CD8-positive, alpha-beta memory T cell (primary cell): ENCODE measurements around the gene GSDMA. TPM values are rescaled to one million over a fixed set of nuclear protein-coding genes. Genes with fewer than 3 reads are reported as not detected.

Experiments used
- CTCF ChIA-PET: fragments of 350-600 bp; sonication (Branson Sonifier 250); formaldehyde crosslinking; loops from one replicate; lab custom pipeline; 2021; ENCODE audit warnings: antibody characterized with exemption; lab: Charles Lee
- POLR2A ChIA-PET: fragments of 350-600 bp; sonication (Branson Sonifier 250); formaldehyde crosslinking; loops from one replicate; lab custom pipeline; 2021; ENCODE audit warnings: antibody characterized with exemption; lab: Charles Lee
- DNase-seq, 5 donors: peaks; one replicate each; pipeline versions ENCODE4 v3.0.0 to v3.0.0-alpha.2; 2020 to 2022; ENCODE audit warnings: mixed read lengths in 1 of 5
- H3K27ac ChIP-seq: one replicate; pipeline ENCODE4 v1.7.0; 2013; ENCODE audit warnings: low read depth, mild to moderate bottlenecking, low read length, moderate library complexity
- H3K27me3 ChIP-seq: 2 replicates; pipeline ENCODE4 v1.7.0; 2013; ENCODE audit warnings: low read length, mild to moderate bottlenecking; ENCODE audit not compliant: insufficient read depth, poor library complexity, severe bottlenecking
- H3K36me3 ChIP-seq: 2 replicates; pipeline ENCODE4 v1.7.0; 2013; ENCODE audit warnings: mild to moderate bottlenecking, low read length, moderate library complexity; ENCODE audit not compliant: insufficient read depth
- H3K4me1 ChIP-seq: 2 replicates; pipeline ENCODE4 v1.7.0; 2013; ENCODE audit warnings: mild to moderate bottlenecking, low read length, moderate library complexity; ENCODE audit not compliant: insufficient read depth
- H3K4me3 ChIP-seq: 2 replicates; pipeline ENCODE4 v1.7.0; 2013; ENCODE audit warnings: mild to moderate bottlenecking, low read length
- H3K9me3 ChIP-seq: 2 replicates; pipeline ENCODE4 v1.7.0; 2013; ENCODE audit warnings: mild to moderate bottlenecking, low read length
- H3K27ac Mint-ChIP-seq, 8 donors: one replicate each; pipeline ENCODE4 v1.8.0; 2020 to 2021; ENCODE audit warnings: mixed read lengths in 8 of 8, mild to moderate bottlenecking in 6 of 8, inconsistent platforms in 3 of 8, moderate library complexity in 3 of 8
- H3K27me3 Mint-ChIP-seq, 2 donors: one replicate each; pipeline ENCODE4 v1.8.0; 2020 to 2021; ENCODE audit warnings: mixed read lengths in 2 of 2, mild to moderate bottlenecking in 1 of 2, moderate library complexity in 1 of 2
- H3K36me3 Mint-ChIP-seq, 3 donors: one replicate each; pipeline ENCODE4 v1.8.0; 2020 to 2021; ENCODE audit warnings: mixed read lengths in 3 of 3, inconsistent platforms in 1 of 3, mild to moderate bottlenecking in 1 of 3
- H3K4me1 Mint-ChIP-seq, 3 donors: one replicate each; pipeline ENCODE4 v1.8.0; 2020 to 2021; ENCODE audit warnings: mixed read lengths in 3 of 3, inconsistent platforms in 1 of 3, mild to moderate bottlenecking in 1 of 3
- H3K4me3 Mint-ChIP-seq, 7 donors: one replicate each; pipeline ENCODE4 v1.8.0; 2020 to 2021; ENCODE audit warnings: mixed read lengths in 7 of 7, mild to moderate bottlenecking in 6 of 7, moderate library complexity in 4 of 7, inconsistent platforms in 2 of 7
- H3K9me3 Mint-ChIP-seq, 5 donors: one replicate each; pipeline ENCODE4 v1.8.0; 2020 to 2022; ENCODE audit warnings: mixed read lengths in 5 of 5, mild to moderate bottlenecking in 3 of 5, moderate library complexity in 2 of 5, inconsistent platforms in 1 of 5
- polyA plus RNA-seq: library from polyadenylated mRNA; unstranded; fragments of 300-500 nt; fragmentation: Illumina TruSeq; gene quantifications from one replicate; pipeline ENCODE4 v1.2.3, GENCODE V29; 2021
- total RNA-seq, 2 experiments: library from RNA; stranded (reverse); gene quantifications; one replicate each; pipeline ENCODE4 v1.2.3, GENCODE V29; 2021

GSDMA gene
- total and polyA plus RNA-seq, 3 experiments from 2014 or later = 0.14 TPM; not detected in 2

DNA sequence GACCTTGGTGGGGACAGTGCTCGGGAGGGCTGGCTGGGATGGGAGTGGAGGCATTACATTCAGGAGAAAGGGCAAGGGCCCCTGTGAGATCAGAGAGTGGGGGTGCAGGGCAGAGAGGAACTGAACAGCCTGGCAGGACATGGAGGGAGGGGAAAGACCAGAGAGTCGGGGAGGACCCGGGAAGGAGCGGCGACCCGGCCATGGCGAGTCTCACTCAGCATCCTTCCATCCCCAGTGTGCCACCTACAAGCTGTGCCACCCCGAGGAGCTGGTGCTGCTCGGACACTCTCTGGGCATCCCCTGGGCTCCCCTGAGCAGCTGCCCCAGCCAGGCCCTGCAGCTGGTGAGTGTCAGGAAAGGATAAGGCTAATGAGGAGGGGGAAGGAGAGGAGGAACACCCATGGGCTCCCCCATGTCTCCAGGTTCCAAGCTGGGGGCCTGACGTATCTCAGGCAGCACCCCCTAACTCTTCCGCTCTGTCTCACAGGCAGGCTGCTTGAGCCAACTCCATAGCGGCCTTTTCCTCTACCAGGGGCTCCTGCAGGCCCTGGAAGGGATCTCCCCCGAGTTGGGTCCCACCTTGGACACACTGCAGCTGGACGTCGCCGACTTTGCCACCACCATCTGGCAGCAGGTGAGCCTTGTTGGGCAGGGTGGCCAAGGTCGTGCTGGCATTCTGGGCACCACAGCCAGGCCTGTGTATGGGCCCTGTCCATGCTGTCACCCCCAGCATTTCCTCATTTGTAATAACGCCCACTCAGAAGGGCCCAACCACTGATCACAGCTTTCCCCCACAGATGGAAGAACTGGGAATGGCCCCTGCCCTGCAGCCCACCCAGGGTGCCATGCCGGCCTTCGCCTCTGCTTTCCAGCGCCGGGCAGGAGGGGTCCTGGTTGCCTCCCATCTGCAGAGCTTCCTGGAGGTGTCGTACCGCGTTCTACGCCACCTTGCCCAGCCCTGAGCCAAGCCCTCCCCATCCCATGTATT, 53.5 kb downstream of the GSDMA start:
- Mint-ChIP-seq H3K27ac (no peak overlapping the region), H3K36me3 (peaks cover 0 to 25% (median 4%) of the 10 kb centered on the region in 3 donors), H3K4me1 (peaks cover 4 to 15% (median 6%) of the 10 kb centered on the region in 3 donors), H3K4me3 (peak overlapping the region in 1 of 7 donors; percentile 65), H3K27me3 (peaks cover 2 to 5% of the 10 kb centered on the region in 2 donors), H3K9me3 (no peaks in the 10 kb centered on the region)
- no peaks in the 10 kb centered on the region for H3K9me3 ChIP-seq
- no peak overlapping the region for H3K4me3 ChIP-seq
- no peak overlapping the region for H3K27ac ChIP-seq
- no peaks in the 10 kb centered on the region for H3K27me3 ChIP-seq
- ChIA-PET CTCF (interaction anchor here (0.9 to 5.6 kb wide), 8 partner anchors 10 to 173 kb away, joined by 3 to 63 read pairs (median 3); no protein-coding TSS in a partner anchor), POLR2A (interaction anchor here (0.6 kb wide), 1 partner anchor 50 kb away, joined by 3 read pairs; no protein-coding TSS in a partner anchor)
- no peak for DNase-seq
- H3K36me3 ChIP-seq = peaks cover 6% of the 10 kb centered on the region
- peaks cover 4% of the 10 kb centered on the region for H3K4me1 ChIP-seq

GRCh38 chr17:40017422-40018080, 54.7 kb downstream of the GSDMA start:
- H3K27me3 Mint-ChIP-seq = peaks cover under 1 to 2% of the 10 kb centered on the region in 2 donors
- POLR2A ChIA-PET = interaction anchor here (0.8 kb wide), 1 partner anchor 9 kb away, joined by 3 read pairs; no protein-coding TSS in a partner anchor

DNA sequence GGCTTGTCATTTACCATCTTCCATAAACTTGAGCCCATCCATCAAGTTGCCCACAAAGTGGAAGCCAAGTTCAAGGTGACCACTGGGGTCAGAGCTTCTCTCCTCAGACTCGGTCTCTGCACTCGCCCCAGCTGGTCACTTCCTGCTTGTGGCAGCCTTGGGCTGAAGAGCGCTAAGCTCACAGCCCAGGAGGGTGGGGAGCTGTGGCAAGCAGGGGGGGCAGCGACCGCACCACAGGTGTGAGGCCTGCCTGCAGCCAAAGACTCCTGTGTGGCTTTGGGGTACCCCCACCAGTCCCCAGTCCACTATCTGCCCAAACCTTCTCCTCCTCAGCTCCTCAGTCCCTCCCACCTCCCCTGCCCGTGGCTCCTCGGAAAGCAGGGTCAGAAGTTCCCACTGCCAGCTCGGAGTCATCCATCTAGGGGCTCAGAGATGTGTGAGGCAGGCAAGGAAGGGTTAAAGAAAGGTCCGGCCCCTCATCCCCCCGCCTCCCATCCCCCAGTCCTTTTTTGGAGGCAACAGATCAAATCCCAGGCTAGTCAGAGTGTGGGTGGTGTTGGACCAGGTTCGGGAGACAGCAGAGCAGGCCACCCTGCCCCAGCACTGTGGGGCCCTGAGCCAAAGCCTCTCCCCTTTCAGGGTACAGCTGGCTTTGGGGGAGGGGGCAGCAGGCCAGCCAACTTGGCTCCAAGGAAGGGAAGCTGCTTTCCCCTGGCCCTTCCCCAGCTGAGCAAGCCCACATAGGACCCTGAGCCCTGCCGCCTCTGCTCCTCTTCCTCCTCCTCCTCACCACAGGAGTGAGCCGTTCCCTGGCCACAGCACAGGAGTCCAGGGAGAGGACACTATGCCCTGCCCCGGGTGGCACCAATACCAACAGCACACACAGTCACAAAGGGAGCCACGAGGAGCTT, 55.7 kb downstream of the GSDMA start:
- Mint-ChIP-seq H3K27ac (peak overlapping the region in 1 of 8 donors; percentile 80), H3K36me3 (peaks cover 0 to 45% (median 5%) of the 10 kb centered on the region in 3 donors)
- CTCF ChIA-PET = interaction anchor here (1.4 kb wide), 1 partner anchor 8 kb away, joined by 7 read pairs; no protein-coding TSS in a partner anchor

More at GRCh38 chr17:40017422-40018080, 54.7 kb downstream of the GSDMA start:
- CTCF ChIA-PET = interaction anchor here (1.0 to 5.6 kb wide), 6 partner anchors 9 to 172 kb away, joined by 3 to 63 read pairs (median 8); no protein-coding TSS in a partner anchor
- H3K36me3 ChIP-seq = peaks cover 6% of the 10 kb centered on the region
- peaks cover 4% of the 10 kb centered on the region for H3K4me1 ChIP-seq
- no peaks in the 10 kb centered on the region for H3K27me3 ChIP-seq
- H3K9me3 ChIP-seq = no peaks in the 10 kb centered on the region
- no peak for DNase-seq
- H3K4me3 ChIP-seq = no peak overlapping the region
- Mint-ChIP-seq H3K36me3 (peaks cover 0 to 37% (median 5%) of the 10 kb centered on the region in 3 donors), H3K27ac (peak overlapping the region in 3 of 8 donors; percentile 38 to 80 (median 47)), H3K4me1 (peaks cover 4 to 6% (median 4%) of the 10 kb centered on the region in 3 donors), H3K9me3 (no peaks in the 10 kb centered on the region), H3K4me3 (peak overlapping the region in 1 of 7 donors; percentile 13)
- H3K27ac ChIP-seq = no peak overlapping the region

DNA sequence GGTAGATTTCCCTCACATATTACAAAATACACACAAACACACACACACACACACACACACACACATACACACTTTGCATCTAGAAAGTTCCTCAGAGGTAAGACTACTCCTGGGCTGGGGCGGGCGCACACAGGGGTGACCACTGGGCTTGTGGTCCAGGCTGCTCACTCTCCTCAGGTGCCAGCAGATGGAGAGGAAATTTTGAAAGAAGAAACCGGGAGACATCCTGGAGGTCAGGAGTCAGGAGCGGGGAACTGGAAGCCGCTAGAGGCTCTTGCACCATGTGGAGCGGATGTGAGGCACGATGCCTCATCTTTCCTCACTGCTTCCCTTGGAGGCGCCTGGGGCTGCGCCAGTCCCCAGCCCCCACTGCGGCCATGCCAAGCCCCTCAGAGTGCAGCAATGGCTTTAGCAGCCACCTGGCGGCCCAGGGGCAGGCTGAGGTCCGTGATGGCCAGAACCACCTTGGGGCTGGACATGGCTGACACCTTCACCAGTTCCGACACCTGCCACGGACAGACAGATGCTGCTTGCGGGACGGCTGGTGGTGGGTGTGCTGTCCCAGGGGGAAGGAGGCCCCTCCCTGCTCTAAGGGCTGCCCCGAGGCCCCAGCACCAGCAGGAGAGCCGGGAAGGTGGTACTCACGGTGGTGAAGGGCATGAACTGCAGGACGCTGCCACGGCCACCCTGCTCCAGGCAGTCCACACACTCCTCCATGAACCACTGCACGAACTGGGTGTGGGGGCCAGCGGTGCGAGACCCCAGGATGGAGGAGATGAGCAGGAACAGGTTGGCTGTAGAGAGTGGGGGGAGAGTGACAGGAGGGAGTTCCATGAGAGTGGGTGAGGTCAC, 56.6 kb downstream of the GSDMA start:
- peaks cover 12% of the 10 kb centered on the region for H3K36me3 ChIP-seq

More for the DNA sequence above, 55.7 kb downstream of the GSDMA start:
- H3K4me1 ChIP-seq = peaks cover 2% of the 10 kb centered on the region
- H3K27me3 ChIP-seq = no peaks in the 10 kb centered on the region
- POLR2A ChIA-PET = no interaction called here
- no peaks in the 10 kb centered on the region for H3K9me3 ChIP-seq
- DNase-seq = no peak
- no peak overlapping the region for H3K4me3 ChIP-seq
- H3K36me3 ChIP-seq = peaks cover 12% of the 10 kb centered on the region
- Mint-ChIP-seq H3K27me3 (no peaks in the 10 kb centered on the region), H3K4me3 (no peak overlapping the region), H3K4me1 (peaks cover 3 to 5% (median 4%) of the 10 kb centered on the region in 3 donors), H3K9me3 (no peaks in the 10 kb centered on the region)
- H3K27ac ChIP-seq = no peak overlapping the region

GRCh38 chr17:40020146-40020545, 57.3 kb downstream of the GSDMA start:
- peaks cover under 1% of the 10 kb centered on the region for H3K4me1 ChIP-seq
- ChIA-PET POLR2A (no interaction called here), CTCF (no interaction called here)
- H3K27me3 ChIP-seq = no peaks in the 10 kb centered on the region
- H3K4me3 ChIP-seq = no peak overlapping the region
- peak overlapping the region in 1 of 7 donors; percentile 65 for H3K4me3 Mint-ChIP-seq
- no peaks in the 10 kb centered on the region for H3K9me3 ChIP-seq
- H3K4me1 Mint-ChIP-seq = peaks cover under 1% of the 10 kb centered on the region in 3 donors
- peaks cover 0 to 54% (median 5%) of the 10 kb centered on the region in 3 donors for H3K36me3 Mint-ChIP-seq
- no peak overlapping the region for H3K27ac ChIP-seq
- H3K27ac Mint-ChIP-seq = peak overlapping the region in 1 of 8 donors; percentile 81
- H3K27me3 Mint-ChIP-seq = no peaks in the 10 kb centered on the region
- H3K9me3 Mint-ChIP-seq = no peaks in the 10 kb centered on the region
- H3K36me3 ChIP-seq = peaks cover 12% of the 10 kb centered on the region
- no peak for DNase-seq

More for the DNA sequence above, 56.6 kb downstream of the GSDMA start:
- no peak for DNase-seq
- Mint-ChIP-seq H3K4me1 (no peaks in the 10 kb centered on the region), H3K36me3 (peaks cover 0 to 50% (median 5%) of the 10 kb centered on the region in 3 donors), H3K27ac (peak overlapping the region in 1 of 8 donors; percentile 83), H3K4me3 (no peak overlapping the region), H3K9me3 (no peaks in the 10 kb centered on the region), H3K27me3 (no peaks in the 10 kb centered on the region)
- no peaks in the 10 kb centered on the region for H3K4me1 ChIP-seq
- H3K9me3 ChIP-seq = no peaks in the 10 kb centered on the region
- H3K27ac ChIP-seq = no peak overlapping the region
- no peaks in the 10 kb centered on the region for H3K27me3 ChIP-seq
- ChIA-PET POLR2A (no interaction called here), CTCF (no interaction called here)
- H3K4me3 ChIP-seq = no peak overlapping the region

GRCh38 chr17:40021451-40021971, 58.7 kb downstream of the GSDMA start:
- Histone ChIP-seq H3K4me1 (peaks cover 14% of the 10 kb centered on the region), H3K27me3 (no peaks in the 10 kb centered on the region), H3K36me3 (peaks cover 21% of the 10 kb centered on the region), H3K4me3 (no peak overlapping the region), H3K9me3 (no peaks in the 10 kb centered on the region), H3K27ac (no peak overlapping the region)
- no peak for DNase-seq
- ChIA-PET POLR2A (interaction anchor here (0.5 to 0.6 kb wide), 2 partner anchors 127 to 639 kb away, joined by 3 read pairs; no protein-coding TSS in a partner anchor), CTCF (interaction anchor here (1.1 to 1.5 kb wide), 2 partner anchors 9 to 149 kb away, joined by 3 to 11 read pairs; no protein-coding TSS in a partner anchor)
- Mint-ChIP-seq H3K4me3 (no peak overlapping the region), H3K36me3 (peaks cover 0 to 68% (median 10%) of the 10 kb centered on the region in 3 donors), H3K9me3 (no peaks in the 10 kb centered on the region), H3K27me3 (no peaks in the 10 kb centered on the region), H3K27ac (peak overlapping the region in 2 of 8 donors; percentile 45 to 65), H3K4me1 (peaks cover 14 to 15% (median 14%) of the 10 kb centered on the region in 3 donors)
